K562 (cell line): ENCODE data around the gene GOLGA8K. TPM values are rescaled to one million over a fixed set of nuclear protein-coding genes. Genes with fewer than 3 reads are reported as not detected.
"Not testable (repeated sequence)": the region's sequence is repeated elsewhere in the genome, so short reads cannot be mapped to it uniquely, and the experiment has no call there.

Source experiments
- ATAC-seq: fragments of 200-7000 bp; cut with Tn5 transposase; 3 replicates; pipeline ENCODE4 v1.9.1; 2020; ENCODE audit warnings: moderate library complexity
- BruUV-seq: library from RNA; stranded (reverse); fragments of 400-500 nt; replicated peaks from 2 replicates; lab custom pipeline; 2021; lab: Mats Ljungman, UMichigan
- CTCF ChIA-PET: fragments of 300-600 bp; formaldehyde crosslinking; extraction: SDS; loops from one replicate; lab custom pipeline; 2021; ENCODE audit warnings: low intra/inter-chr PET ratio; lab: Yijun Ruan, JAX
- POLR2A ChIA-PET: fragments of 300-600, 350-650 bp; sonication (Branson Sonifier 250); formaldehyde crosslinking; extraction: SDS; loops from one replicate; lab custom pipeline; 2021; ENCODE audit warnings: antibody characterized with exemption, inconsistent platforms; lab: Yijun Ruan, JAX
- DNase-seq, 4 experiments: peaks; one replicate each; pipeline versions ENCODE4 v3.0.0 to v3.0.0-alpha.2; 2011 to 2018; ENCODE audit warnings: low spot score in 3 of 4, mixed read lengths in 3 of 4; ENCODE audit errors: extremely low read depth in 1 of 4
- FAIRE-seq: peaks from 2 replicates; lab custom pipeline; 2011; peaks lifted over from hg19 to GRCh38; lab: Jason Lieb, UNC
- H2AFZ ChIP-seq: 2 replicates; pipeline ENCODE4 v1.6.0; 2011; ENCODE audit warnings: low read depth, low read length, control low read depth, inconsistent platforms
- H3K27ac ChIP-seq: fragments of 200-600 bp; 3 replicates; pipeline ENCODE4 v1.8.0; 2011; ENCODE audit warnings: low read depth, mild to moderate bottlenecking, control low read depth, inconsistent platforms, low read length, moderate library complexity, mixed read lengths; ENCODE audit errors: extremely low read depth
- H3K27me3 ChIP-seq, 2 experiments: fragments of 300-600 bp in 1 of 2; 2 replicates in 1 of 2; 3 replicates in 1 of 2; pipeline versions ENCODE4 v1.6.0 to v1.8.0; 2011; ENCODE audit warnings: inconsistent platforms in 2 of 2, low read length in 2 of 2, mild to moderate bottlenecking in 1 of 2, mixed read lengths in 1 of 2, moderate library complexity in 1 of 2; ENCODE audit not compliant: control insufficient read depth in 2 of 2, insufficient read depth in 2 of 2
- H3K36me3 ChIP-seq: fragments of 300-600 bp; 3 replicates; pipeline ENCODE4 v1.8.0; 2011; ENCODE audit warnings: mild to moderate bottlenecking, low read length, inconsistent platforms; ENCODE audit not compliant: control insufficient read depth, insufficient read depth
- H3K4me1 ChIP-seq, 2 experiments: fragments of 200-600 bp in 1 of 2; replicated peaks in 1 of 2; 2 replicates in 1 of 2; 3 replicates in 1 of 2; pipeline versions ENCODE4 v1.5.1 to v1.8.0; 2011; ENCODE audit warnings: inconsistent platforms in 2 of 2, low read length in 2 of 2, mild to moderate bottlenecking in 1 of 2, mixed read lengths in 1 of 2, moderate library complexity in 1 of 2; ENCODE audit not compliant: control insufficient read depth in 2 of 2, insufficient read depth in 2 of 2
- H3K4me2 ChIP-seq: 2 replicates; pipeline ENCODE4 v1.6.1; 2011; ENCODE audit warnings: low read length, control low read depth, inconsistent platforms, mixed read lengths; ENCODE audit not compliant: insufficient read depth
- H3K4me3 ChIP-seq: fragments of 200-600 bp; sonication (generic), shearing (Covaris generic); 2 replicates; pipeline ENCODE4 v1.5.1; 2016; ENCODE audit warnings: control low read depth, inconsistent platforms
- H3K79me2 ChIP-seq: fragments of 200-600 bp; 3 replicates; pipeline ENCODE4 v1.8.0; 2011; ENCODE audit warnings: low read length, inconsistent platforms; ENCODE audit not compliant: control insufficient read depth, insufficient read depth
- H3K9ac ChIP-seq, 2 experiments: 2 replicates each; pipeline versions ENCODE4 v1.6.0 to v1.6.1; 2011; ENCODE audit warnings: low read depth in 2 of 2, low read length in 2 of 2, control low read depth in 1 of 2, inconsistent platforms in 1 of 2, mild to moderate bottlenecking in 1 of 2, mixed read lengths in 1 of 2; ENCODE audit not compliant: insufficient read depth in 1 of 2
- H3K9me1 ChIP-seq: one replicate; pipeline ENCODE4 v1.6.0; 2011; ENCODE audit warnings: inconsistent platforms, mild to moderate bottlenecking, low read length, moderate library complexity; ENCODE audit not compliant: control insufficient read depth, insufficient read depth
- H3K9me3 ChIP-seq: replicated peaks from 2 replicates; pipeline ENCODE4 v1.5.1; 2011; ENCODE audit warnings: low read depth, low read length, inconsistent platforms; ENCODE audit not compliant: control insufficient read depth, insufficient read depth
- H4K20me1 ChIP-seq: replicated peaks from 2 replicates; pipeline ENCODE4 v1.6.1; 2011; ENCODE audit warnings: low read length, inconsistent platforms, mixed read lengths; ENCODE audit not compliant: control insufficient read depth, insufficient read depth
- WGBS: fragments of 100-300 bp; shearing (Covaris generic); methylation state at CpG from one replicate; pipeline ENCODE4 v1.1.6; 2016; ENCODE audit warnings: low coverage, mixed read lengths; ENCODE audit not compliant: insufficient coverage; ENCODE audit errors: missing lambda C conversion rate; 5-methylcytosine and 5-hydroxymethylcytosine counted together
- in situ Hi-C: fragments of 300-500 bp; cut with MboI; formaldehyde crosslinking; loops from 4 replicates; pipeline ENCODE4 v1.15.0; 2018; ENCODE audit warnings: inconsistent platforms, mixed read lengths
- intact Hi-C: fragments of 100-400 bp; cut with micrococcal nuclease; formaldehyde crosslinking; loops from 2 replicates; pipeline ENCODE4 v1.14.2; 2022
- polyA plus RNA-seq, 8 experiments: library from polyadenylated mRNA; depleted of rRNA in 4 of 8; stranded (reverse) in 5 of 8; unstranded in 3 of 8; fragments of >200 nt; fragmentation: Nextera tagmentation in 2 of 8; fragmentation: Illumina TruSeq in 1 of 8; extraction: Ambion mirVana in 2 of 8; extraction: Trizol in 1 of 8; gene quantifications; 2 replicates each; pipeline versions ENCODE4 v1.2.1 to v1.2.3, GENCODE V29; 2011 to 2014; ENCODE audit warnings: inconsistent platforms in 1 of 8, missing spikeins in 1 of 8
- total RNA-seq, 7 experiments: library from RNA; depleted of rRNA in 6 of 7; stranded (reverse); fragments of >200 nt in 6 of 7; fragmentation: Illumina TruSeq in 2 of 7; extraction: Trizol in 2 of 7; gene quantifications; 2 replicates each; pipeline versions ENCODE4 v1.2.1 to v1.2.3, GENCODE V29; 2011 to 2021; ENCODE audit warnings: low replicate concordance in 1 of 7

The GOLGA8K gene
- total and polyA plus RNA-seq, 9 of the 15 experiments (the other 6 are each of a cell fraction or from before 2014, with no cell fraction given): 0.32 TPM; not detected in 8

DNA sequence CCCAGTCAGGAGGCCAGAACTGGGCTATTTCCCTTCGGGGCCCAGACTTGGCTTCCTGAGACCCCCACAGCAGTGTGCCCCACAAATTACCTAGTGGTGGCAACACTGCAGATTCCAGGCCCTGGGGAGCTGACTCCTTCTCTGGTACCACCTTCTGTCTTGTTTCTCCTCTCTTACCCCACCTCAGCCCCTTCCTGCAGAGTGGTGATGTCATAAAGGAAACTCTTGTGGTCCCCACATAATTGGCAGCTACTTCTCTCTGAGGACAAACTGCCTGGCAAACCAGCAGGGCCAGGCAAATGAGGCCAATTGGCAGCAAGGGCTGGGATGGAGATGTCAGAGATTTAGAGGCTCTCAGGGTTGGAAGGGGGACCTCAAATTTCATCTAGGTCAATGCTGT lies 44.6 kb downstream of the GOLGA8K start:
- FAIRE-seq, CTCF ChIA-PET, ATAC-seq, H4K20me1 ChIP-seq, DNase-seq, H3K9me3 ChIP-seq, H3K27ac ChIP-seq, intact Hi-C loops, H3K9me1 ChIP-seq, H3K36me3 ChIP-seq, H3K4me3 ChIP-seq, in situ Hi-C loops, BruUV-seq, H3K4me2 ChIP-seq, H3K79me2 ChIP-seq, H2AFZ ChIP-seq, POLR2A ChIA-PET, H3K9ac ChIP-seq, H3K27me3 ChIP-seq, H3K4me1 ChIP-seq: not testable (repeated sequence)
- WGBS: 0% methylated on average over 1 of the region's 1 CpG

DNA sequence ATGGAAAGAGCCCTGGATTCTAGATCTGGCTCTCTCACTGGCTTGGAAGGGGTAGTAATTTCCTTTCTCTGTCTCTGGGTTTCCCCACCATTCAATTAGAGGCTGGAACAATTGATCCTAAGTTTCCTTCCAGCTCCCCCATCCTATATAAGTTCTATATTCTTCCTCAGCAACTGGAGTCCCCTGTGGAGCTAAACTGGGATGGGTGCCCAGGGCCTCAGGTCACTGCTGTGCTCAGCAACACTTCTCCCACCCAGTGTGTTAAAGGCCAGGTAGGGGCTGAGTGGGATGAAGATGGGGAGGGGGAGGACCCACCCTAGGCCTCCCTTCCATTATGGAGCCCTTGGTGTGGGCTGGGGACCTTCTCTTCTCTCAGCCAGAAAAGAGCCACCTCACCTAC lies 46.2 kb downstream of the GOLGA8K start:
- in situ Hi-C loops, H4K20me1 ChIP-seq, H3K4me1 ChIP-seq, H3K4me2 ChIP-seq, DNase-seq, H3K9ac ChIP-seq, H3K9me1 ChIP-seq, intact Hi-C loops, POLR2A ChIA-PET, BruUV-seq, H3K4me3 ChIP-seq, H3K79me2 ChIP-seq, H3K9me3 ChIP-seq, H3K36me3 ChIP-seq, ATAC-seq, H3K27ac ChIP-seq, FAIRE-seq, H3K27me3 ChIP-seq, H2AFZ ChIP-seq, CTCF ChIA-PET: not testable (repeated sequence)

DNA sequence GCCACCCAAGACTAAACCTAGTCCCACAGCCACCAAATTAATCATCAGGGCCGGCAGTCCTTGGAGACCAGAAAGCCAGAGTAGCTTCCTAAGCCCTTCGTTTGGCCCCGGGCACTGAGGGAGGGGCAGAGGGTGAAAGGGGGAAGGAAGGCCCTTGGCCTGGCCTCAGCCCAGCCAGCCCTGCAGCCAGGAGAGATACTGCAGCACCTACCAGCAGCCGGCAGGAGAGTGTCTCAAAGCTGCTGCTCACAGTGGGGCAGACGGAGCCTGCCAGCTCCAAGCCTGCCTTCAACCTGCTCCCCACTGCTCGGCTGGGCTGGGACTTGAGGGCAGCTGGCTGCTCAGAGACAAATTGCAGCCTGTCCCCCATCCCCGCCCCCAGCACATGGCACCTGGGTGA lies 50.3 kb downstream of the GOLGA8K start:
- POLR2A ChIA-PET: not testable (repeated sequence)

DNA sequence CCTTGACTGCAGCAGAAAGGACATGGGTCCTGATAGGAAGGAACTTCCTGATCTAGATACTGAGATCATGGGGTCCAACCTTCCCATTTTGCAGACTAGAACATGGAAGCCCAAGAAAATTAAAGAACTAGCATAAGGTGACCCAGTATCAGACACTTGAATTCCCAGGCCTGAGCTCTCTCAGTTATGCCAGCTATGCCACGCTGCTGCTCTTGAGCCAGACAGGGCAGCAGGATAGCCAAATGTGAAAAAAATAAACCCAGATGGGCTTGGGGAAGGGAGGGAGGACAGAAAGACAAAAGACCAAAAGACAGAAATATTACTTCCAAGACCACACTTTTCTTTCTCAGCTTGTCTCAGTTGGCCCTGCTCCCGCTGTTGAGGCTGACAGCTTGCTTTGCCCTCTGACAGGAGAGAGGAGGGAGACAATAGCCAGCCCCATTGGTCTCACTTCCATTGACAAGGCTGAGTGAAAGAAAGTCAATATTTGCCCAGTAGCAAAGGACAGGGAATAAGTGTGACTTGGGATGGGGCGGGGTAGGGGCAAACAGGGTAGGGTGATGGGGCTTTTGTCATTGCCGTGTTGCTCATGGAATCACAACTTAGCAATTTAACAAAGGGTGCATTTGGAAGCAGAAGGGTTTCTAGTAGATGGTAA lies 52.4 kb downstream of the GOLGA8K start:
- H3K9me3 ChIP-seq, H2AFZ ChIP-seq, ATAC-seq, POLR2A ChIA-PET, DNase-seq, H3K4me2 ChIP-seq, H3K9me1 ChIP-seq, H3K27me3 ChIP-seq, in situ Hi-C loops, H3K36me3 ChIP-seq, FAIRE-seq, intact Hi-C loops, CTCF ChIA-PET, H3K27ac ChIP-seq, H3K9ac ChIP-seq, H3K4me1 ChIP-seq, BruUV-seq, H3K79me2 ChIP-seq, H4K20me1 ChIP-seq, H3K4me3 ChIP-seq: not testable (repeated sequence)
- WGBS: 0% methylated on average over 1 of the region's 4 CpGs

More for the DNA sequence above, 50.3 kb downstream of the GOLGA8K start:
- H2AFZ ChIP-seq, in situ Hi-C loops, H3K4me2 ChIP-seq, H3K9ac ChIP-seq, FAIRE-seq, H3K27me3 ChIP-seq, H3K9me3 ChIP-seq, intact Hi-C loops, H3K36me3 ChIP-seq, H3K27ac ChIP-seq, CTCF ChIA-PET, BruUV-seq, H3K9me1 ChIP-seq, H3K79me2 ChIP-seq, H3K4me1 ChIP-seq, DNase-seq, H4K20me1 ChIP-seq, H3K4me3 ChIP-seq: not testable (repeated sequence)
- ATAC-seq: peak; percentile 63
- no CpG with 5 or more reads among the region's 7 CpGs for WGBS
